Smooth muscle cell (in vitro differentiated cells): ENCODE measurements around the gene FUT9. TPM values are rescaled to one million over a fixed set of nuclear protein-coding genes. Genes with fewer than 3 reads are reported as not detected.

Source experiments
- DNase-seq: peaks from one replicate; lab custom pipeline; 2025; ENCODE audit not compliant: unreplicated experiment; lab: John Stamatoyannopoulos, UW
- H2AFZ ChIP-seq: fragments of 200-600 bp; sonication (generic); 2 replicates; pipeline ENCODE4 v1.6.0; 2016; ENCODE audit warnings: antibody characterized with exemption, low read depth, mild to moderate bottlenecking
- H3F3A ChIP-seq: fragments of 200-600 bp; sonication (generic); 2 replicates; pipeline ENCODE4 v1.6.0; 2017; ENCODE audit warnings: antibody characterized with exemption, low read depth
- H3K27ac ChIP-seq: fragments of 200-600 bp; sonication (generic); 2 replicates; pipeline ENCODE4 v1.5.1; 2016; ENCODE audit warnings: low read depth, mild to moderate bottlenecking
- H3K27me3 ChIP-seq: fragments of 200-600 bp; sonication (generic); 2 replicates; pipeline ENCODE4 v1.6.1; 2016; ENCODE audit warnings: low read depth, mild to moderate bottlenecking
- H3K36me3 ChIP-seq: fragments of 200-600 bp; sonication (generic); 2 replicates; pipeline ENCODE4 v1.5.1; 2016; ENCODE audit warnings: low read depth
- H3K4me1 ChIP-seq: fragments of 200-600 bp; sonication (generic); 2 replicates; pipeline ENCODE4 v1.5.1; 2016; ENCODE audit warnings: low read depth
- H3K4me2 ChIP-seq: fragments of 200-600 bp; sonication (generic); 2 replicates; pipeline ENCODE4 v1.6.0; 2016; ENCODE audit warnings: mild to moderate bottlenecking
- H3K4me3 ChIP-seq: fragments of 200-600 bp; sonication (generic); 2 replicates; pipeline ENCODE4 v1.5.1; 2016; ENCODE audit warnings: mild to moderate bottlenecking
- H3K79me2 ChIP-seq: fragments of 200-600 bp; sonication (generic); 2 replicates; pipeline ENCODE4 v1.6.0; 2016; ENCODE audit warnings: low read depth, mild to moderate bottlenecking
- H3K9ac ChIP-seq: fragments of 200-600 bp; sonication (generic); 2 replicates; pipeline ENCODE4 v1.6.0; 2016; ENCODE audit warnings: low read depth
- H3K9me3 ChIP-seq: fragments of 200-600 bp; sonication (generic); replicated peaks from 2 replicates; pipeline ENCODE4 v1.5.1; 2016; ENCODE audit warnings: low read depth
- H4K20me1 ChIP-seq: fragments of 200-600 bp; sonication (generic); 2 replicates; pipeline ENCODE4 v1.6.0; 2016; ENCODE audit warnings: low read depth
- CTCF ChIP-seq: fragments of 200-600 bp; sonication (generic); IDR thresholded peaks from 2 replicates; pipeline ENCODE4 v1.5.1; 2017; ENCODE audit warnings: borderline replicate concordance, mild to moderate bottlenecking, antibody characterized with exemption; ENCODE audit not compliant: insufficient read depth, poor library complexity, severe bottlenecking
- WGBS: methylation state at CpG from one replicate; pipeline ENCODE4 v1.1.7; 2016; ENCODE audit warnings: low lambda C conversion rate; 5-methylcytosine and 5-hydroxymethylcytosine counted together
- polyA plus RNA-seq: library from polyadenylated mRNA; unstranded; fragments of >200 nt; fragmentation: Nextera tagmentation; extraction: Ambion mirVana; gene quantifications from 2 replicates; pipeline ENCODE4 v1.2.1, GENCODE V29; 2016
- total RNA-seq: library from RNA; depleted of rRNA; stranded (reverse); fragments of >200 nt; gene quantifications from 2 replicates; pipeline ENCODE4 v1.2.3, GENCODE V29; 2014

Gene FUT9
- total and polyA plus RNA-seq, 2 experiments from 2014 or later: 0.04 TPM; not detected in 1

- no peak overlapping the region for H3K27ac ChIP-seq
- TF ChIP-seq CTCF: peak; percentile 31
- no peaks in the 10 kb centered on the region for H4K20me1 ChIP-seq
- H3K36me3 ChIP-seq: no peaks in the 10 kb centered on the region
- no peaks in the 10 kb centered on the region for H3K27me3 ChIP-seq
- H3K79me2 ChIP-seq: no peaks in the 10 kb centered on the region
- no peak overlapping the region for H2AFZ ChIP-seq
- no peak overlapping the region for H3K4me3 ChIP-seq
- H3K4me1 ChIP-seq: no peaks in the 10 kb centered on the region
- no peak overlapping the region for H3K9ac ChIP-seq
- H3K9me3 ChIP-seq: no peaks in the 10 kb centered on the region
- DNase-seq: no peak
- H3F3A ChIP-seq: no peaks in the 10 kb centered on the region
- 45% methylated on average over 1 of the region's 1 CpG for WGBS
- no peak overlapping the region for H3K4me2 ChIP-seq
Measured at GRCh38 chr6:96089173-96089572, 73.4 kb downstream of the FUT9 start.

GRCh38 chr6:96094077-96094476, 78.3 kb downstream of the FUT9 start:
- H3K4me2 ChIP-seq: no peak overlapping the region
- H3K9me3 ChIP-seq: no peaks in the 10 kb centered on the region
- H3F3A ChIP-seq: no peaks in the 10 kb centered on the region
- no peak overlapping the region for H3K27ac ChIP-seq
- 88% methylated on average over 1 of the region's 1 CpG for WGBS
- no peaks in the 10 kb centered on the region for H3K79me2 ChIP-seq
- H3K27me3 ChIP-seq: no peaks in the 10 kb centered on the region
- no peaks in the 10 kb centered on the region for H3K4me1 ChIP-seq
- no peaks in the 10 kb centered on the region for H4K20me1 ChIP-seq
- DNase-seq: no peak
- no peak overlapping the region for H3K9ac ChIP-seq
- TF ChIP-seq CTCF: no peak
- H3K36me3 ChIP-seq: no peaks in the 10 kb centered on the region
- H3K4me3 ChIP-seq: no peak overlapping the region
- no peak overlapping the region for H2AFZ ChIP-seq

- Histone ChIP-seq H3F3A (no peaks in the 10 kb centered on the region), H2AFZ (no peak overlapping the region), H3K4me3 (no peak overlapping the region), H3K27ac (no peak overlapping the region), H4K20me1 (no peaks in the 10 kb centered on the region), H3K79me2 (no peaks in the 10 kb centered on the region), H3K9ac (no peak overlapping the region), H3K9me3 (no peaks in the 10 kb centered on the region), H3K36me3 (no peaks in the 10 kb centered on the region), H3K4me1 (no peaks in the 10 kb centered on the region), H3K27me3 (no peaks in the 10 kb centered on the region), H3K4me2 (no peak overlapping the region)
- no peak for DNase-seq
- no peak for TF ChIP-seq CTCF
Measured at GRCh38 chr6:96099069-96099468, 83.3 kb downstream of the FUT9 start.

GRCh38 chr6:96101564-96101963, 85.8 kb downstream of the FUT9 start:
- no peak for DNase-seq
- Histone ChIP-seq H3K9me3 (no peaks in the 10 kb centered on the region), H2AFZ (no peak overlapping the region), H4K20me1 (no peaks in the 10 kb centered on the region), H3K79me2 (no peaks in the 10 kb centered on the region), H3K4me1 (no peaks in the 10 kb centered on the region), H3K27ac (no peak overlapping the region), H3K4me2 (no peak overlapping the region), H3K4me3 (no peak overlapping the region), H3F3A (no peaks in the 10 kb centered on the region), H3K36me3 (no peaks in the 10 kb centered on the region), H3K27me3 (no peaks in the 10 kb centered on the region), H3K9ac (no peak overlapping the region)
- no peak for TF ChIP-seq CTCF
- WGBS: 94% methylated on average over 2 of the region's 2 CpGs
